ENCODE data around the gene CAMK1D. TPM values are rescaled to one million over a fixed set of nuclear protein-coding genes. Genes with fewer than 3 reads are reported as not detected.

CAMK1D gene
- total RNA-seq, 1 donor from 2014 or later = 7.6 TPM

DNA sequence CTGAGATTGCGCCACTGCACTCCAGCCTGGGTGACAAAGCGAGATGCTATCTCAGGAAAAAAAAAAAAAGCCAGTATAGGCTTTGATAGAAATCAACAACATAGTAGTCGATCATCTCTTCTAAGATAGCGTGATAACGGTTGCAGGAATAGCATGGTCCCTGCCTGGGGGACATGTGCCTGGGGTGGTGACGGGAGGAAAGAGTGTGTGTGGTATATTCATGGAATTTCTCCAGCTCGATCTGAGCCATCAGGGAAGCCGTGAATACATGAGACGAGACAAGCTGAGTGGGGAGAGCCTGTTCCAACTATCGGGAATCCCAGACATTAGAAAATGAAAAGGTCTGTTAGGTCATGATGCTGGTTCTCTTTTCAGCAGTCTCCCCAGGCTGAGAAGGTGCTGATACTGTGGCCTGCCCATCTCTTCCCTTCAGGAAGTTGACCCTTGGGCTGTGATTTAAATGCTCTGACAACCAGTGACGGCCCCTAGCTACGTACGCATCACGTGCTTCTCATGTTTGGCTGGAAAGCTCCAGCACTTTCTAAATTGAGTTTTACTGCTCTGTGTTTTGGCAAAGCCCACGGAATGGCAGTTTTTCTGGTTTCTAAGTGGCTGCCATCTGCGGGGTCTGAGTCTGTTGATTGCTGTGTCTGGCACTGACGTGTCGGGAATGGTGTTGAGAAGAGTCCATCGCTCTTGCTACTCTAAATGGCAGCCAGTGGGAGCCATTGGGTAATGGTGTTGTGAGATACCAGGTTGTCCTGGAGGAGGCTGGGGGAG, 422.8 kb downstream of the CAMK1D start:
- Mint-ChIP-seq H3K4me3 (no peak overlapping the region), H3K27ac (no peak overlapping the region), H3K36me3 (no peaks in the 10 kb centered on the region), H3K27me3 (ENCODE audit: low read depth) (peaks cover 3% of the 10 kb centered on the region), H3K9me3 (no peaks in the 10 kb centered on the region), H3K4me1 (peaks cover 17% of the 10 kb centered on the region)
- TF ChIP-seq, protein P1, sequence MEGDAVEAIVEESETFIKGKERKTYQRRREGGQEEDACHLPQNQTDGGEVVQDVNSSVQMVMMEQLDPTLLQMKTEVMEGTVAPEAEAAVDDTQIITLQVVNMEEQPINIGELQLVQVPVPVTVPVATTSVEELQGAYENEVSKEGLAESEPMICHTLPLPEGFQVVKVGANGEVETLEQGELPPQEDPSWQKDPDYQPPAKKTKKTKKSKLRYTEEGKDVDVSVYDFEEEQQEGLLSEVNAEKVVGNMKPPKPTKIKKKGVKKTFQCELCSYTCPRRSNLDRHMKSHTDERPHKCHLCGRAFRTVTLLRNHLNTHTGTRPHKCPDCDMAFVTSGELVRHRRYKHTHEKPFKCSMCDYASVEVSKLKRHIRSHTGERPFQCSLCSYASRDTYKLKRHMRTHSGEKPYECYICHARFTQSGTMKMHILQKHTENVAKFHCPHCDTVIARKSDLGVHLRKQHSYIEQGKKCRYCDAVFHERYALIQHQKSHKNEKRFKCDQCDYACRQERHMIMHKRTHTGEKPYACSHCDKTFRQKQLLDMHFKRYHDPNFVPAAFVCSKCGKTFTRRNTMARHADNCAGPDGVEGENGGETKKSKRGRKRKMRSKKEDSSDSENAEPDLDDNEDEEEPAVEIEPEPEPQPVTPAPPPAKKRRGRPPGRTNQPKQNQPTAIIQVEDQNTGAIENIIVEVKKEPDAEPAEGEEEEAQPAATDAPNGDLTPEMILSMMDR (IDR thresholded peaks at IDR 0.05; ENCODE audit: unreplicated experiment) = no peak
- no peak for DNase-seq (ENCODE audit: low spot score in 2 of 2, unreplicated experiment in 2 of 2)

DNA sequence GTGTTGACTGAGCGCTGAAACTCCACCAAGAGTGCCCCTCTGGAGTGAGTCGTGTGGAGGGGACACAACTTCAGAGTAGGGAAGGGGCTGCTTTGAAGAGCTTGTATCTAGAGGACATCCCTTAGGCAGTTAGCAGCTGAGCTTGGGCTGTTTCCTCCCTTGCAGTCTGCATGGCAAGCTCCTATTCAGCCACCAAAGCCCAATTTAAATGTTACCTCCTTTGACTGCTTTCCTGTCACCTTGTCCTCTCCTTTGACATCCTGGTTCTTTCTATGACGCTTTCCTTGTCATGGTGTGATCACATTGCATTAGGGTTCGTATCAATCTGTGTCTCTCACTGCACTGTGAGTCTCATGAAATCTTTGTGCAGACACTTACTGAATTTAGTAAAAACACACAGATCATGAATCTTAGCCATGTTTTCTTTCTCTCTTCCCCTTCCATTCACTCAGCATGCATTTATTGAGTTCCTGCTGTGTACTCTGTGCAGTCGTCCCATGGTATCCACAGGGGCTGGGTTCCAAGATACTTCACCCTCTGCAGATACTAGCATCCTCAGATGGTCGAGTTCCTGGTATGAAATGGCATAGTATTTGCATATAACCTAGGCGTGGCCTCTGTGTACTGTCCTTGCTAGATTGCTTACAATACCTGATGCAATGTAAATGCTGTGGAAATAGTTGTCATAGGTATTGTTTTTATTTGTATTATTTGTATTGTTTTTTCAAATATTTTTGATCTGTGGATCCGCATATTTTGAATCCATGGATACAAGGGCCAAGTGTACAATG, 423.6 kb downstream of the CAMK1D start:
- no peaks in the 10 kb centered on the region for H3K36me3 Mint-ChIP-seq
- H3K4me1 Mint-ChIP-seq = peaks cover 11% of the 10 kb centered on the region
- TF ChIP-seq, protein P1 (IDR thresholded peaks at IDR 0.05; ENCODE audit: unreplicated experiment) = no peak
- no peak overlapping the region for H3K27ac Mint-ChIP-seq
- H3K9me3 Mint-ChIP-seq = no peaks in the 10 kb centered on the region
- H3K4me3 Mint-ChIP-seq = no peak overlapping the region
- no peak for DNase-seq (ENCODE audit: low spot score in 2 of 2, unreplicated experiment in 2 of 2)
- peaks cover 3% of the 10 kb centered on the region for H3K27me3 Mint-ChIP-seq (ENCODE audit: low read depth)

GRCh38 chr10:12774204-12774894, 425.0 kb downstream of the CAMK1D start:
- Mint-ChIP-seq H3K27me3 (ENCODE audit: low read depth) (peaks cover 3% of the 10 kb centered on the region), H3K4me3 (no peak overlapping the region), H3K36me3 (no peaks in the 10 kb centered on the region), H3K4me1 (peaks cover 2% of the 10 kb centered on the region), H3K9me3 (no peaks in the 10 kb centered on the region), H3K27ac (peak overlapping the region; percentile 50)
- no peak for DNase-seq (ENCODE audit: low spot score in 2 of 2, unreplicated experiment in 2 of 2)
- TF ChIP-seq, protein P1 (IDR thresholded peaks at IDR 0.05; ENCODE audit: unreplicated experiment) = no peak

GRCh38 chr10:12777840-12778585, 428.7 kb downstream of the CAMK1D start:
- Mint-ChIP-seq H3K36me3 (no peaks in the 10 kb centered on the region), H3K27ac (no peak overlapping the region)

More at GRCh38 chr10:12777840-12778585, 428.7 kb downstream of the CAMK1D start:
- Mint-ChIP-seq H3K9me3 (no peaks in the 10 kb centered on the region), H3K4me1 (peaks cover 12% of the 10 kb centered on the region), H3K27me3 (ENCODE audit: low read depth) (peaks cover 3% of the 10 kb centered on the region), H3K4me3 (no peak overlapping the region)
- DNase-seq (ENCODE audit: low spot score in 2 of 2, unreplicated experiment in 2 of 2) = no peak
- TF ChIP-seq, protein P1 (IDR thresholded peaks at IDR 0.05; ENCODE audit: unreplicated experiment) = no peak

Data from mesothelial cell of epicardium (in vitro differentiated cells).